ENCODE measurements around the gene PRR15. TPM values are rescaled to one million over a fixed set of nuclear protein-coding genes. Genes with fewer than 3 reads are reported as not detected.

The PRR15 gene
- total and polyA plus RNA-seq, 2 experiments from 2014 or later, result 9.6 to 17.4 TPM

GRCh38 chr7:29592866-29593265, 29.2 kb downstream of the PRR15 start:
- no peak overlapping the region for H3K27ac ChIP-seq (ENCODE audit: low read depth)
- H3K27me3 ChIP-seq (ENCODE audit: insufficient read depth), result no peaks in the 10 kb centered on the region
- no peaks in the 10 kb centered on the region for H3K36me3 ChIP-seq (ENCODE audit: insufficient read depth)
- ATAC-seq (no peak), DNase-seq (ENCODE audit: low spot score) (no peak)
- no peak overlapping the region for H3K4me3 Mint-ChIP-seq
- TF ChIP-seq ZNF331 (CRISPR knock-in tag; IDR thresholded peaks at IDR 0.05; ENCODE audit: low read depth) (no peak), ZNF114 (CRISPR knock-in tag; IDR thresholded peaks at IDR 0.05) (no peak), ZNF462 (CRISPR knock-in tag; IDR thresholded peaks at IDR 0.05) (no peak), NANOG (IDR thresholded peaks at IDR 0.05; ENCODE audit: borderline replicate concordance) (no peak), POLR2AphosphoS5 (IDR thresholded peaks at IDR 0.05; ENCODE audit: low read depth) (no peak), CREB1 (CRISPR knock-in tag; IDR thresholded peaks at IDR 0.05; ENCODE audit: low read depth) (no peak), REST (IDR thresholded peaks at IDR 0.05; ENCODE audit: unreplicated experiment) (no peak), CTCF (conservative IDR thresholded peaks at IDR 0.05; ENCODE audit: low read depth in 2 of 2) (no peak), ETS1 (IDR thresholded peaks at IDR 0.05) (no peak), EZH2 (IDR thresholded peaks at IDR 0.05; ENCODE audit: low read depth, unreplicated experiment) (no peak), EZH2phosphoT487 (IDR thresholded peaks at IDR 0.05; ENCODE audit: unreplicated experiment) (no peak), JUNB (IDR thresholded peaks at IDR 0.05; ENCODE audit: unreplicated experiment) (no peak), STAT1 (IDR thresholded peaks at IDR 0.05; ENCODE audit: unreplicated experiment) (no peak)
- H3K79me2 ChIP-seq (replicated peaks; ENCODE audit: insufficient read depth), result no peaks in the 10 kb centered on the region
- H3F3A ChIP-seq (replicated peaks; ENCODE audit: low read depth), result no peaks in the 10 kb centered on the region
- H3K9me2 ChIP-seq (ENCODE audit: insufficient read depth), result no peaks in the 10 kb centered on the region
- H3K4me3 ChIP-seq, result no peak overlapping the region
- H3K4me1 ChIP-seq (ENCODE audit: insufficient read depth), result no peaks in the 10 kb centered on the region
- no peaks in the 10 kb centered on the region for H4K20me1 ChIP-seq (replicated peaks; ENCODE audit: insufficient read depth)
- no peak overlapping the region for H3K27ac Mint-ChIP-seq
- no peaks in the 10 kb centered on the region; the same call in 2 of the 3 replicates for H3K4me1 Mint-ChIP-seq
- no peak overlapping the region for H3K4me2 ChIP-seq
- H2AFZ ChIP-seq, result no peak overlapping the region
- peaks cover 2% of the 10 kb centered on the region for H3K27me3 Mint-ChIP-seq (ENCODE audit: insufficient read depth, low read depth, poor library complexity)
- H3K36me3 Mint-ChIP-seq (ENCODE audit: low read depth), result no peaks in the 10 kb centered on the region
- no peaks in the 10 kb centered on the region for H3K9me3 Mint-ChIP-seq

Data from GM23338 (cell line).